K562 (cell line): Measurements from ENCODE around the gene RHOF. TPM values are rescaled to one million over a fixed set of nuclear protein-coding genes. Genes with fewer than 3 reads are reported as not detected.

Source experiments
- ATAC-seq: fragments of 200-7000 bp; cut with Tn5 transposase; 3 replicates; pipeline ENCODE4 v1.9.1; 2020; ENCODE audit warnings: moderate library complexity
- BruUV-seq: library from RNA; stranded (reverse); fragments of 400-500 nt; replicated peaks from 2 replicates; lab custom pipeline; 2021; lab: Mats Ljungman, UMichigan
- CTCF ChIA-PET: fragments of 300-600 bp; formaldehyde crosslinking; extraction: SDS; loops from one replicate; lab custom pipeline; 2021; ENCODE audit warnings: low intra/inter-chr PET ratio; lab: Yijun Ruan, JAX
- POLR2A ChIA-PET: fragments of 300-600, 350-650 bp; sonication (Branson Sonifier 250); formaldehyde crosslinking; extraction: SDS; loops from one replicate; lab custom pipeline; 2021; ENCODE audit warnings: antibody characterized with exemption, inconsistent platforms; lab: Yijun Ruan, JAX
- DNase-seq, 4 experiments: peaks; one replicate each; pipeline versions ENCODE4 v3.0.0 to v3.0.0-alpha.2; 2011 to 2018; ENCODE audit warnings: low spot score in 3 of 4, mixed read lengths in 3 of 4; ENCODE audit errors: extremely low read depth in 1 of 4
- FAIRE-seq: peaks from 2 replicates; lab custom pipeline; 2011; peaks lifted over from hg19 to GRCh38; lab: Jason Lieb, UNC
- H2AFZ ChIP-seq: 2 replicates; pipeline ENCODE4 v1.6.0; 2011; ENCODE audit warnings: low read depth, low read length, control low read depth, inconsistent platforms
- H3K27ac ChIP-seq: fragments of 200-600 bp; 3 replicates; pipeline ENCODE4 v1.8.0; 2011; ENCODE audit warnings: low read depth, mild to moderate bottlenecking, control low read depth, inconsistent platforms, low read length, moderate library complexity, mixed read lengths; ENCODE audit errors: extremely low read depth
- H3K27me3 ChIP-seq, 2 experiments: fragments of 300-600 bp in 1 of 2; 2 replicates in 1 of 2; 3 replicates in 1 of 2; pipeline versions ENCODE4 v1.6.0 to v1.8.0; 2011; ENCODE audit warnings: inconsistent platforms in 2 of 2, low read length in 2 of 2, mild to moderate bottlenecking in 1 of 2, mixed read lengths in 1 of 2, moderate library complexity in 1 of 2; ENCODE audit not compliant: control insufficient read depth in 2 of 2, insufficient read depth in 2 of 2
- H3K36me3 ChIP-seq: fragments of 300-600 bp; 3 replicates; pipeline ENCODE4 v1.8.0; 2011; ENCODE audit warnings: mild to moderate bottlenecking, low read length, inconsistent platforms; ENCODE audit not compliant: control insufficient read depth, insufficient read depth
- H3K4me1 ChIP-seq, 2 experiments: fragments of 200-600 bp in 1 of 2; replicated peaks in 1 of 2; 2 replicates in 1 of 2; 3 replicates in 1 of 2; pipeline versions ENCODE4 v1.5.1 to v1.8.0; 2011; ENCODE audit warnings: inconsistent platforms in 2 of 2, low read length in 2 of 2, mild to moderate bottlenecking in 1 of 2, mixed read lengths in 1 of 2, moderate library complexity in 1 of 2; ENCODE audit not compliant: control insufficient read depth in 2 of 2, insufficient read depth in 2 of 2
- H3K4me2 ChIP-seq: 2 replicates; pipeline ENCODE4 v1.6.1; 2011; ENCODE audit warnings: low read length, control low read depth, inconsistent platforms, mixed read lengths; ENCODE audit not compliant: insufficient read depth
- H3K4me3 ChIP-seq: fragments of 200-600 bp; sonication (generic), shearing (Covaris generic); 2 replicates; pipeline ENCODE4 v1.5.1; 2016; ENCODE audit warnings: control low read depth, inconsistent platforms
- H3K79me2 ChIP-seq: fragments of 200-600 bp; 3 replicates; pipeline ENCODE4 v1.8.0; 2011; ENCODE audit warnings: low read length, inconsistent platforms; ENCODE audit not compliant: control insufficient read depth, insufficient read depth
- H3K9ac ChIP-seq, 2 experiments: 2 replicates each; pipeline versions ENCODE4 v1.6.0 to v1.6.1; 2011; ENCODE audit warnings: low read depth in 2 of 2, low read length in 2 of 2, control low read depth in 1 of 2, inconsistent platforms in 1 of 2, mild to moderate bottlenecking in 1 of 2, mixed read lengths in 1 of 2; ENCODE audit not compliant: insufficient read depth in 1 of 2
- H3K9me1 ChIP-seq: one replicate; pipeline ENCODE4 v1.6.0; 2011; ENCODE audit warnings: inconsistent platforms, mild to moderate bottlenecking, low read length, moderate library complexity; ENCODE audit not compliant: control insufficient read depth, insufficient read depth
- H3K9me3 ChIP-seq: replicated peaks from 2 replicates; pipeline ENCODE4 v1.5.1; 2011; ENCODE audit warnings: low read depth, low read length, inconsistent platforms; ENCODE audit not compliant: control insufficient read depth, insufficient read depth
- H4K20me1 ChIP-seq: replicated peaks from 2 replicates; pipeline ENCODE4 v1.6.1; 2011; ENCODE audit warnings: low read length, inconsistent platforms, mixed read lengths; ENCODE audit not compliant: control insufficient read depth, insufficient read depth
- BDP1 ChIP-seq: IDR thresholded peaks from 3 replicates; pipeline ENCODE4 v1.6.1; 2011; ENCODE audit not compliant: insufficient read length, insufficient read depth
- BMI1 ChIP-seq: fragments of 150-350 bp; IDR thresholded peaks from 2 replicates; pipeline ENCODE4 v1.6.1; 2014; ENCODE audit warnings: low read length
- FOSL1 ChIP-seq: fragments of 200-800 bp; sonication (Bioruptor generic); conservative IDR thresholded peaks from 2 replicates; pipeline ENCODE4 v1.6.1; 2016; ENCODE audit warnings: missing genetic modification characterization, missing compliant biosample characterization
- GTF2F1 ChIP-seq: IDR thresholded peaks from 2 replicates; pipeline ENCODE4 v1.6.1; 2011; ENCODE audit warnings: low read depth, low read length, improper control_type of control experiment
- ZNF277 ChIP-seq: fragments of 250-450 bp; sonication (Bioruptor Pico); IDR thresholded peaks from 2 replicates; pipeline ENCODE4 v1.8.0; 2022; ENCODE audit warnings: inconsistent platforms, mild to moderate bottlenecking, moderate library complexity, borderline replicate concordance
- ZNF384 ChIP-seq: IDR thresholded peaks from 2 replicates; pipeline ENCODE4 v1.6.1; 2012; ENCODE audit warnings: low read depth, low read length, improper control_type of control experiment
- WGBS: fragments of 100-300 bp; shearing (Covaris generic); methylation state at CpG from one replicate; pipeline ENCODE4 v1.1.6; 2016; ENCODE audit warnings: low coverage, mixed read lengths; ENCODE audit not compliant: insufficient coverage; ENCODE audit errors: missing lambda C conversion rate; 5-methylcytosine and 5-hydroxymethylcytosine counted together
- in situ Hi-C: fragments of 300-500 bp; cut with MboI; formaldehyde crosslinking; loops from 4 replicates; pipeline ENCODE4 v1.15.0; 2018; ENCODE audit warnings: inconsistent platforms, mixed read lengths
- intact Hi-C: fragments of 100-400 bp; cut with micrococcal nuclease; formaldehyde crosslinking; loops from 2 replicates; pipeline ENCODE4 v1.14.2; 2022
- polyA plus RNA-seq, 8 experiments: library from polyadenylated mRNA; depleted of rRNA in 4 of 8; stranded (reverse) in 5 of 8; unstranded in 3 of 8; fragments of >200 nt; fragmentation: Nextera tagmentation in 2 of 8; fragmentation: Illumina TruSeq in 1 of 8; extraction: Ambion mirVana in 2 of 8; extraction: Trizol in 1 of 8; gene quantifications; 2 replicates each; pipeline versions ENCODE4 v1.2.1 to v1.2.3, GENCODE V29; 2011 to 2014; ENCODE audit warnings: inconsistent platforms in 1 of 8, missing spikeins in 1 of 8
- total RNA-seq, 7 experiments: library from RNA; depleted of rRNA in 6 of 7; stranded (reverse); fragments of >200 nt in 6 of 7; fragmentation: Illumina TruSeq in 2 of 7; extraction: Trizol in 2 of 7; gene quantifications; 2 replicates each; pipeline versions ENCODE4 v1.2.1 to v1.2.3, GENCODE V29; 2011 to 2021; ENCODE audit warnings: low replicate concordance in 1 of 7

The RHOF gene
- total and polyA plus RNA-seq, 9 of the 15 experiments (the other 6 are each of a cell fraction or from before 2014, with no cell fraction given): 0.13 to 10.1 (median 4.0) TPM

DNA sequence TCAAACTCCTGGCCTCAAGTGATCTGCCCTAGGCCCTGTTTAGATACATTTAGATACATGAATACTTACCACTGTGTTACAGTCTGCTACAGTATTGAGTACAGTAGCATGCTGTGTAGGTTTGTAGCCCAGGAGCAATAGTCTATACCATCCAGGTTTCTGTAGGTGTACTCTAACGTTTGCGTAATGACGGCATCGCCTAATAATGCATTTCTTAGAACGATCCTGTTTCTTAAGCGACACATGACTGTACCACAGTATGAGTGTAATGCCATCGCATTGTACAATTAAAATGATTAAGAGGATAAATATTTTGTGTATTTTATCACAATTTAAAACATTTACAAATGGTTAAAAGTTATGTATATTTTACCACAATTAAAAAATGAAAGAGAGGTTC lies 62.0 kb downstream of the RHOF start:
- Histone ChIP-seq H3K9me1 (no peaks in the 10 kb centered on the region), H3K9ac (no peak overlapping the region), H2AFZ (no peak overlapping the region), H3K4me2 (no peak overlapping the region), H3K27me3 (no peaks in the 10 kb centered on the region), H3K9me3 (no peaks in the 10 kb centered on the region), H4K20me1 (no peaks in the 10 kb centered on the region), H3K4me1 (peaks cover 0 to 3% of the 10 kb centered on the region in 2 experiments; a peak in 1 of 5 replicates), H3K36me3 (peaks cover 8% of the 10 kb centered on the region; the same call in 1 of the 3 replicates), H3K27ac (no peak overlapping the region; the same call in 2 of the 3 replicates), H3K4me3 (no peak overlapping the region), H3K79me2 (no peaks in the 10 kb centered on the region; the same call in 2 of the 3 replicates)
- no peak for ATAC-seq
- in situ Hi-C loops (no loop called here), intact Hi-C loops (no loop called here)
- DNase-seq: no peak
- no TSS peak for BruUV-seq
- ChIA-PET POLR2A (no interaction called here), CTCF (no interaction called here)
- WGBS: 95% methylated on average over 7 of the region's 7 CpGs
- TF ChIP-seq GTF2F1: no peak
- no peak for TF ChIP-seq ZNF277 (CRISPR knock-in tag)
- TF ChIP-seq BMI1: no peak
- FAIRE-seq: no peak

DNA sequence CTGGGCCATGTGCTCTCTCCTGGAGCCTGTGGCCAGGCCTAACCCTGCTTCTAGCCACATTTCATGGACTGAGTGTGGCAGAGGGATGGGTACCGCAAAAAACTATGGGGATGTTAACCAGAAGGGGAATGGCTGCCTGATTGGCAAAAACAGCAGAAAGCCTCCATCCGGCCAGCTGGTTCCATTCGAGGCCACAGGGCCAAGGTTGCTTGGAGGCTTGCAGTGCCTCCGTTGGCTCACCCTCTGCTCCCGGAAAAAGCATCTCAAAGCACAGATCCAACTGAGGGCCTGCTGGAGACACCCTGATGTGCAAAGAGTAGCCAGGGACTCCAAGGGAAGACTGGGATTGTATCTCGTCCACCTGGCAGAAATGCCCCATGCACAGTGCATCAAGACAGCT lies 64.5 kb downstream of the RHOF start:
- no peak for TF ChIP-seq BDP1
- TF ChIP-seq ZNF384: no peak
- TF ChIP-seq FOSL1 (tag): no peak

More for the DNA sequence above, 64.5 kb downstream of the RHOF start:
- FAIRE-seq (no peak), DNase-seq (no peak), ATAC-seq (no peak)
- ChIA-PET POLR2A (interaction anchor here (2.7 kb wide), 1 partner anchor 9 kb away, joined by 12 read pairs; no protein-coding TSS in a partner anchor), CTCF (no interaction called here)
- H4K20me1 ChIP-seq: no peaks in the 10 kb centered on the region
- H3K27ac ChIP-seq: no peak overlapping the region
- H3K4me2 ChIP-seq: no peak overlapping the region
- H3K9ac ChIP-seq: no peak overlapping the region; a peak in 1 of 4 replicates
- H3K79me2 ChIP-seq: no peaks in the 10 kb centered on the region; the same call in 2 of the 3 replicates
- 91% methylated on average over 6 of the region's 6 CpGs for WGBS
- BruUV-seq: no TSS peak
- H3K27me3 ChIP-seq: no peaks in the 10 kb centered on the region
- H3K36me3 ChIP-seq: peaks cover 16% of the 10 kb centered on the region; the same call in 2 of the 3 replicates
- H2AFZ ChIP-seq: no peak overlapping the region
- in situ Hi-C loops: no loop called here
- H3K4me1 ChIP-seq: peaks cover 0 to 2% of the 10 kb centered on the region in 2 experiments; a peak in 1 of 5 replicates
- no peaks in the 10 kb centered on the region for H3K9me1 ChIP-seq
- H3K4me3 ChIP-seq: no peak overlapping the region
- H3K9me3 ChIP-seq: no peaks in the 10 kb centered on the region
- intact Hi-C loops: no loop called here
